ENCODE data around the gene LITAFD. TPM values are rescaled to one million over a fixed set of nuclear protein-coding genes. Genes with fewer than 3 reads are reported as not detected.

Gene LITAFD
- polyA plus RNA-seq, 3 donors, result not detected

DNA sequence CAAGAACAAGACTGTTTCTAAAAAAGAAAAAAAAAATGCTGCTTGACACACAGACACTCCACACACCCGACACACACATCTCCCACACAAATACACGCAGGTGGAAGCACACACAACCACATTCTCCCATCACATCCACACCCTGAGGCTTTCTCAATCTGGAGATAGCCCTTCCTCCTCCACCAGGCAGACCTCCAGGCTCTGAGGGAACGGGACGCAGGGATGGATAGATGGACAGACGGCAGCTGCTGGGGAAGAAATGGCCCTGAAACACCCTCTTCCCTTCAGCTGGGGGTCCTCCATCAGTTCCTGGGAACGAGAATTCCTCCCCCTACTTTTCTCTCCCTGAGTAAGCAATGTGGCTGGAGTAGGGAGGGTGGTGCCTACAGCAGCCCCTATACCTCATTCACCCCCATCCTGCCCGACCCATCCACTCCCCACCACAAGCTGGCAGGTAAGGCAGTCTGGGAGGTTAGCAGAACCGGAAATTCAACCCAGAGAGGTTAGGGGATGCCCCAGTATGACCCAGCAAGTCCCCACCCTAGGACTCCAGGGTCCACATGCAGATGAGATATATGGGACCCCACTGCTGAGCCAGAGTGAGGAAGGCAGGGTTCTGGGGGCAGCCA is 4.1 kb upstream of the LITAFD start:
- no peak overlapping the region for H3K4me2 ChIP-seq (replicated peaks; ENCODE audit: extremely low read depth, low read length, poor library complexity, severe bottlenecking)
- Mint-ChIP-seq H3K27ac (no peak overlapping the region), H3K27me3 (ENCODE audit: low read depth in 3 of 3) (peaks cover under 1 to 11% (median 6%) of the 10 kb centered on the region in 3 donors), H3K4me3 (no peak overlapping the region), H3K4me1 (peaks cover 5% of the 10 kb centered on the region), H3K36me3 (no peaks in the 10 kb centered on the region), H3K9me3 (no peaks in the 10 kb centered on the region)
- no peaks in the 10 kb centered on the region for H3K36me3 ChIP-seq (replicated peaks in 1 of 2; ENCODE audit: control insufficient read depth in 1 of 2, insufficient read depth in 2 of 2, low read length in 2 of 2)
- H2AFZ ChIP-seq (ENCODE audit: insufficient read depth, low read depth, low read length, poor library complexity, severe bottlenecking), result no peak overlapping the region
- intact Hi-C loops (cut with micrococcal nuclease), result loop anchor here in 1 of 2 donors (2.0 kb wide), 1 partner anchor 311 kb away; no protein-coding TSS in a partner anchor
- no peak overlapping the region for H3K27ac ChIP-seq (ENCODE audit: low read depth in 1 of 2, low read length in 2 of 2)
- H3K27me3 ChIP-seq (ENCODE audit: control insufficient read depth in 2 of 2, insufficient read depth in 2 of 2, low read length in 2 of 2), result no peaks in the 10 kb centered on the region
- H4K20me1 ChIP-seq (ENCODE audit: insufficient read depth, low read length), result no peaks in the 10 kb centered on the region
- TF ChIP-seq, protein P1, sequence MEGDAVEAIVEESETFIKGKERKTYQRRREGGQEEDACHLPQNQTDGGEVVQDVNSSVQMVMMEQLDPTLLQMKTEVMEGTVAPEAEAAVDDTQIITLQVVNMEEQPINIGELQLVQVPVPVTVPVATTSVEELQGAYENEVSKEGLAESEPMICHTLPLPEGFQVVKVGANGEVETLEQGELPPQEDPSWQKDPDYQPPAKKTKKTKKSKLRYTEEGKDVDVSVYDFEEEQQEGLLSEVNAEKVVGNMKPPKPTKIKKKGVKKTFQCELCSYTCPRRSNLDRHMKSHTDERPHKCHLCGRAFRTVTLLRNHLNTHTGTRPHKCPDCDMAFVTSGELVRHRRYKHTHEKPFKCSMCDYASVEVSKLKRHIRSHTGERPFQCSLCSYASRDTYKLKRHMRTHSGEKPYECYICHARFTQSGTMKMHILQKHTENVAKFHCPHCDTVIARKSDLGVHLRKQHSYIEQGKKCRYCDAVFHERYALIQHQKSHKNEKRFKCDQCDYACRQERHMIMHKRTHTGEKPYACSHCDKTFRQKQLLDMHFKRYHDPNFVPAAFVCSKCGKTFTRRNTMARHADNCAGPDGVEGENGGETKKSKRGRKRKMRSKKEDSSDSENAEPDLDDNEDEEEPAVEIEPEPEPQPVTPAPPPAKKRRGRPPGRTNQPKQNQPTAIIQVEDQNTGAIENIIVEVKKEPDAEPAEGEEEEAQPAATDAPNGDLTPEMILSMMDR (IDR thresholded peaks at IDR 0.05), result no peak
- WGBS (ENCODE audit: insufficient coverage), result 83% methylated on average over 2 of the region's 8 CpGs
- no peak overlapping the region for H3K4me3 ChIP-seq (replicated peaks in 1 of 3; ENCODE audit: low read depth in 2 of 3, low read length in 3 of 3)
- no peaks in the 10 kb centered on the region for H3K4me1 ChIP-seq (ENCODE audit: control insufficient read depth in 1 of 2, insufficient read depth in 2 of 2, low read length in 2 of 2)
- no peaks in the 10 kb centered on the region for H3K79me2 ChIP-seq (ENCODE audit: insufficient read depth, low read length)
- no peaks in the 10 kb centered on the region for H3K9me3 ChIP-seq (replicated peaks in 1 of 2; ENCODE audit: control insufficient read depth in 1 of 2, insufficient read depth in 1 of 2, low read length in 2 of 2)
- H3K9ac ChIP-seq (ENCODE audit: insufficient read depth, low read length, poor library complexity, severe bottlenecking), result no peak overlapping the region
- DNase-seq, result no peak

DNA sequence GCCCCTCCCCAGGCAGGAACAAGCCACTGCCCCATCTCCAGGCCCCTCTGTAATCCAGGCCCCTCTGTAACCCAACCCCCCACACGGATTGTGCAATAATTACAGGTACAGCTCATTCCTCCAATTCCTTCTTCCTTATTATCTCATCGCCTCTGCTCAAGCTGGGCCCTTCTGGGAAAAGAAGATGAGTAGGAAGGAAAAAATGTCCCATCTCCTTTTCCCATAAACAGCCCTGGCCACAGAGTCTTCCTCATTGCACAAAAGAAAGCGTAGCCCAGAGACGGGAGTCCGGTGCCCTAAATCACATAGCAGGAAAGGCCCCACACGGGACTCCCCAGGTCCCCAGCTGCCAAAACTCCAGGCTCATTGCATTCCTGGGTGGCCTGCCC is 3.6 kb upstream of the LITAFD start:
- no peaks in the 10 kb centered on the region for H3K79me2 ChIP-seq (ENCODE audit: insufficient read depth, low read length)
- H3K36me3 ChIP-seq (replicated peaks in 1 of 2; ENCODE audit: control insufficient read depth in 1 of 2, insufficient read depth in 2 of 2, low read length in 2 of 2), result no peaks in the 10 kb centered on the region
- no peak for DNase-seq
- no peak overlapping the region for H3K4me2 ChIP-seq (replicated peaks; ENCODE audit: extremely low read depth, low read length, poor library complexity, severe bottlenecking)
- Mint-ChIP-seq H3K27me3 (ENCODE audit: low read depth in 3 of 3) (peaks cover 1 to 11% (median 6%) of the 10 kb centered on the region in 3 donors), H3K4me1 (peaks cover 5% of the 10 kb centered on the region), H3K36me3 (no peaks in the 10 kb centered on the region), H3K27ac (no peak overlapping the region), H3K9me3 (no peaks in the 10 kb centered on the region), H3K4me3 (no peak overlapping the region)
- no peak overlapping the region for H2AFZ ChIP-seq (ENCODE audit: insufficient read depth, low read depth, low read length, poor library complexity, severe bottlenecking)
- no peak overlapping the region for H3K27ac ChIP-seq (ENCODE audit: low read depth in 1 of 2, low read length in 2 of 2)
- intact Hi-C loops (cut with micrococcal nuclease), result loop anchor here in 1 of 2 donors (2.0 kb wide), 1 partner anchor 312 kb away; no protein-coding TSS in a partner anchor
- no peaks in the 10 kb centered on the region for H3K9me3 ChIP-seq (replicated peaks in 1 of 2; ENCODE audit: control insufficient read depth in 1 of 2, insufficient read depth in 1 of 2, low read length in 2 of 2)
- WGBS (ENCODE audit: insufficient coverage), result 60% methylated on average over 3 of the region's 6 CpGs
- H3K4me1 ChIP-seq (ENCODE audit: control insufficient read depth in 1 of 2, insufficient read depth in 2 of 2, low read length in 2 of 2), result no peaks in the 10 kb centered on the region
- no peak overlapping the region for H3K9ac ChIP-seq (ENCODE audit: insufficient read depth, low read length, poor library complexity, severe bottlenecking)
- TF ChIP-seq, protein P1 (IDR thresholded peaks at IDR 0.05), result no peak
- H4K20me1 ChIP-seq (ENCODE audit: insufficient read depth, low read length), result no peaks in the 10 kb centered on the region
- no peak overlapping the region for H3K4me3 ChIP-seq (replicated peaks in 1 of 3; ENCODE audit: low read depth in 2 of 3, low read length in 3 of 3)
- no peaks in the 10 kb centered on the region for H3K27me3 ChIP-seq (ENCODE audit: control insufficient read depth in 2 of 2, insufficient read depth in 2 of 2, low read length in 2 of 2)
